Uterus (tissue), 2 donors: Measurements from ENCODE around the gene RNF151.

Experiments
- POLR2A ChIP-seq, 2 donors: fragments of 450-650 bp; IDR thresholded peaks; one replicate each; pipeline ENCODE4 v1.6.1; 2016; ENCODE audit warnings: antibody characterized with exemption in 2 of 2, mild to moderate bottlenecking in 1 of 2, moderate library complexity in 1 of 2
- TF ChIP-seq, protein P1 (sequence below), 4 experiments: fragments of 200-600 bp in 2 of 4; fragments of 450-650 bp in 2 of 4; sonication (generic) in 2 of 4; IDR thresholded peaks; one replicate each; pipeline ENCODE4 v1.5.1; 2016 to 2019; ENCODE audit warnings: antibody characterized with exemption in 4 of 4, mild to moderate bottlenecking in 2 of 4, moderate library complexity in 1 of 4

DNA sequence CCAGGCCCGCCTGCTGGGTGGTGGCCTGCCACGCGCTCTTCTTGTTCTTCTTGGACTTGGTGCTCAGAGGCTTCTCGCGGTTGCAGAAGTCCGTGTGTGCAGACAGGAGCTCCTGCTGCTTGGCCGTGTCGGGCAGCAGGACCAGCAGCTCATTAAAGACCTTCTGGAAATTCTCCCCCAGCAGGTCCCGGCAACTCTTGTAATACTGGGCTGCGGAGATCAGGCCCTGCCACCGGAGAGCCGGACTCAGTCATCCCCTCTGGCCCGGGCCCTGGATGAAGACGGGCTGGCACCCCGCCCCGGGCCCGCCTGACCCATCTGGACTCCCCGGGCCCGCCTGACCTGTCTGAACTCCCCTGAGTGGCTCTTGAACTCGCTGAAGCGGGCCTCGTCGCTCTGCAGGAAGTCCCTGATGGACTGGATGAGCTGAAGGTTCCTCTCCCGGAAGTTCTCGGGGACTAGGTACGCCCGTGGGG lies 31.7 kb downstream of the RNF151 start:
- TF ChIP-seq, protein P1, sequence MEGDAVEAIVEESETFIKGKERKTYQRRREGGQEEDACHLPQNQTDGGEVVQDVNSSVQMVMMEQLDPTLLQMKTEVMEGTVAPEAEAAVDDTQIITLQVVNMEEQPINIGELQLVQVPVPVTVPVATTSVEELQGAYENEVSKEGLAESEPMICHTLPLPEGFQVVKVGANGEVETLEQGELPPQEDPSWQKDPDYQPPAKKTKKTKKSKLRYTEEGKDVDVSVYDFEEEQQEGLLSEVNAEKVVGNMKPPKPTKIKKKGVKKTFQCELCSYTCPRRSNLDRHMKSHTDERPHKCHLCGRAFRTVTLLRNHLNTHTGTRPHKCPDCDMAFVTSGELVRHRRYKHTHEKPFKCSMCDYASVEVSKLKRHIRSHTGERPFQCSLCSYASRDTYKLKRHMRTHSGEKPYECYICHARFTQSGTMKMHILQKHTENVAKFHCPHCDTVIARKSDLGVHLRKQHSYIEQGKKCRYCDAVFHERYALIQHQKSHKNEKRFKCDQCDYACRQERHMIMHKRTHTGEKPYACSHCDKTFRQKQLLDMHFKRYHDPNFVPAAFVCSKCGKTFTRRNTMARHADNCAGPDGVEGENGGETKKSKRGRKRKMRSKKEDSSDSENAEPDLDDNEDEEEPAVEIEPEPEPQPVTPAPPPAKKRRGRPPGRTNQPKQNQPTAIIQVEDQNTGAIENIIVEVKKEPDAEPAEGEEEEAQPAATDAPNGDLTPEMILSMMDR (IDR thresholded peaks at IDR 0.05), result no peak
- no peak for TF ChIP-seq POLR2A (IDR thresholded peaks at IDR 0.05)
